Measurements from ENCODE around the gene WRNIP1.

The WRNIP1 gene

GRCh38 chr6:2810092-2810671 is 45.0 kb downstream of the WRNIP1 start:
- DNase-seq: no peak

DNA sequence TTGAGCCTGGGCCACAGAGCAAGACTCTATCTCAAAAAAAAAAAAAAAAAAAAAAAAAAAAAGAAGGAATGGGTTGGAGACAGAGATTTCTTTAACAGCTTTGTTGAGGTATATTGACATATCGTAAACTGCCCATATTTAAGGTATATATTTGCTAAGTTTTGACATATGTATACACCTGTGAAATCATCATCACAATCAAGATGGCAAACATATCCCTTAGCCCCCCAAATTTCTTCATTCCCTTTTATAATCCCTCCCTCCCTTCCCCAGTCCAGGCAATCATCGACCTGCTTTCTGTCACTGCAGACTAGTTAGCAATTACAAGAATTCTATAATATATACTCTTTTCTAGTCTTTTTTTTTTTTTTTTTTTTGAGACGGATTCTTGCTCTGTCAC is 47.5 kb downstream of the WRNIP1 start:
- no peak for DNase-seq

DNA sequence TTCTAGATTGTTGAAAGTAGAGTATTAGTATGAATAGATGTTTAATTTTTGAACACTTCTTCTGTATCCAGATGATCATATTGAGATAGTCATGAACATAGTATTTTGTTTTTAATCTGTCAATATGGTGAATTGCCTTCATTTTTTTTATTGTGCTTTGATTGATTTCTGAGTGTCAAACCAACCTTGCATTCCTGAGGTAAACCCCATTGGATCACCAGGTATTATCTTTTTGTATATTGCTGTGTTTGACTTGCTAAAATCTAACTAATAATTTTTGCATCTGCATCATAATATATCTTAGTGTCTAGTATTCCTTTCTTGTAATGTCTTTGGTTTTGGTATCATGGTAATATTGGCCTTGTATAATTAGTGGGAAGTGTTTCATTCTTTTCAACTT is 51.0 kb downstream of the WRNIP1 start:
- DNase-seq: no peak

GRCh38 chr6:2817903-2818443 is 52.8 kb downstream of the WRNIP1 start:
- no peak for DNase-seq

- DNase-seq: no peak
Observed at GRCh38 chr6:2818593-2818992, 53.4 kb downstream of the WRNIP1 start.

DNA sequence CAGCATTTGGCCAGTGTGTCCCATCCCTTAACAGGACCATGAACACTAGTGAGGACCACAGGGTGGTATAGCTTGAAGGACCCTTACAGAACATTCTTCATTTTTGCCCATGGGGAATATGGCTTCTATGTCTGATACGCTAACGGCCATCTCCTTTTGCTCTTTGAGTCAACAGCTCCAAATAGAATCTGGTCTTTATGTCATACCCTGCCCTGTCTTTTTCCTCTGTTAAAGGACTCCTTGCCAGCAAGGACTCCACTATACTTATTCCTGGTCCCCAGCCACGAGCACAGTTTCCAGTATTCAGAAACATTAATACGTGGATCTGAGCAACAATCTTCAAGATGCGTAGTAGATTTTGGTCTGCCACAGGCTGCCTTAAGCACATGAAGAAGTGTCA is 53.9 kb downstream of the WRNIP1 start:
- no peak for DNase-seq

DNA sequence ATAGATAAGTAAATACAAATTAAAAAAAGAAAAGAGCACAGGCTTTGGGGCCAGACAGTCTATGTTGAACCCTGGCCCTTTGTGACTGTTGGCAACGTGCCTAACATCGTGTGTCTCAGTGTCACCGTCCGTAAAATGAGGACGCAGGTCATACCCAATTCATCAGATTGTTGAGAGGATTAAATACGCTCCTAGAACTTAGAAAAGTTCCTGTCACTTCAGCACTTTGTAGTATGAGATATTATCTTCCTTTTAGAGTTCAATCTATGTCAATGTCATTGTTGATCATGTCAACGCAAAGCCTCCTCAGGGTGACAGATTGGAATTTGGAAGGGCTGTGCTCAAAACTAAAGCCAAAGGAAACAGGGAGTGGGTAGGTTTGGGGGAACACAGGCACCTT is 54.8 kb downstream of the WRNIP1 start:
- no peak for DNase-seq

- no peak for DNase-seq
Observed at GRCh38 chr6:2820415-2820814, 55.2 kb downstream of the WRNIP1 start.

- DNase-seq: no peak
Observed at GRCh38 chr6:2821554-2821953, 56.4 kb downstream of the WRNIP1 start.

GRCh38 chr6:2823104-2823850 is 58.1 kb downstream of the WRNIP1 start:
- DNase-seq: peak; percentile 6

- DNase-seq: no peak
Observed at GRCh38 chr6:2826131-2826530, 60.9 kb downstream of the WRNIP1 start.

- DNase-seq: no peak
Observed at GRCh38 chr6:2827142-2827541, 61.9 kb downstream of the WRNIP1 start.

GRCh38 chr6:2828629-2829028 is 63.4 kb downstream of the WRNIP1 start:
- no peak for DNase-seq

- no peak for DNase-seq
Observed at GRCh38 chr6:2829253-2829652, 64.1 kb downstream of the WRNIP1 start.

- DNase-seq: no peak
Observed at GRCh38 chr6:2830183-2830582, 65.0 kb downstream of the WRNIP1 start.

DNA sequence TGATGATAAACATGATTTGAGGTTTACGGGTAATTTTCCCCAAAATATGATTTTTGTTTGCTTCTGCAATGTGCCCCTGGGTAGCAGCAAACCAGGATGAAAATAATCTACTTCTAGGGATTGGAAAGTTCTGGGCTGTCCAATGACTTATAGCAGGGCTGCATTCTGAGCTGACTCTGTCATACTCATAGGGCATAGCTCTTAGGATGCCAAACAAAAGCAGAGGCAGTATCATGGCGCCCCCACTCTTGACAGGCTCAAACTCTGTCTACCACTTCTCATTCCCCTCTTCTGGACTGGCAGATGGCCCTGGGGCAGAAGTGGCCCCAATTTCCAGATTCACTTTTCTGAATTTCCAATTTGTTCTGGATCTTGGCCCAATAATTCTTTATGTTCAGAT is 66.2 kb downstream of the WRNIP1 start:
- no peak for DNase-seq

DNA sequence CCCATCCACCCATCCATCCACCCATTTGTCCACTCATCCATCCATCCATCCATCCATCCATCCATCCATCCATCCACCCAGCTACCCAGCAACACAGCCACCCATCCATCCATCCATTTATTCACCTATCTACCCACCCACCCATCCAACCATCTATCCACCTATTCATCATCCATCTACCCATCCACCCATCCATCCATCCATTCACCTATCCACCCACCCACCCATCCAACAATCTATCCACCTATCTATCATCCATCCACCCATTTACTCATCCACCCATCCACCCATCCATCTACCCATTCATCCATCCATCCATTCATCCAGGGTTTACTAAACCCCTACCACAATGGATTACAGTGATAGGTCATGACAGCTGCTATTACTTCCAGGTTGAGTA is 69.1 kb downstream of the WRNIP1 start:
- no peak for DNase-seq
